NT2/D1 (cell line): ENCODE data around the gene TOR3A.

Experiments used
- DNase-seq: peaks from one replicate; pipeline ENCODE4 v3.0.0-alpha.2; 2011; ENCODE audit warnings: low read depth, low spot score
- H3K27me3 ChIP-seq: 2 replicates; pipeline ENCODE4 v1.6.0; 2011; ENCODE audit warnings: mild to moderate bottlenecking; ENCODE audit not compliant: insufficient read length, insufficient read depth
- H3K36me3 ChIP-seq: 2 replicates; pipeline ENCODE4 v1.6.1; 2011; ENCODE audit warnings: mild to moderate bottlenecking, low read length, mixed read lengths; ENCODE audit not compliant: insufficient read depth, insufficient read length
- H3K4me1 ChIP-seq: 2 replicates; pipeline ENCODE4 v1.5.1; 2011; ENCODE audit not compliant: insufficient read depth, insufficient read length
- H3K4me3 ChIP-seq: 2 replicates; pipeline ENCODE4 v1.5.1; 2011; ENCODE audit warnings: low read depth; ENCODE audit not compliant: insufficient read length
- H3K9ac ChIP-seq: 2 replicates; pipeline ENCODE4 v1.6.0; 2011; ENCODE audit warnings: low read depth; ENCODE audit not compliant: insufficient read length
- H3K9me3 ChIP-seq: 2 replicates; pipeline ENCODE4 v1.5.1; 2011; ENCODE audit warnings: mild to moderate bottlenecking, low read length; ENCODE audit not compliant: insufficient read depth
- SUZ12 ChIP-seq: IDR thresholded peaks from 2 replicates; pipeline ENCODE4 v1.6.1; 2011; ENCODE audit not compliant: insufficient read length, insufficient read depth; ENCODE audit errors: extremely low read depth
- YY1 ChIP-seq: IDR thresholded peaks from 2 replicates; pipeline ENCODE4 v1.6.1; 2011; ENCODE audit not compliant: insufficient read length, insufficient read depth
- ZNF274 ChIP-seq: IDR thresholded peaks from 2 replicates; pipeline ENCODE4 v1.6.1; 2011; ENCODE audit warnings: mild to moderate bottlenecking, low read depth, low read length

Gene TOR3A

DNA sequence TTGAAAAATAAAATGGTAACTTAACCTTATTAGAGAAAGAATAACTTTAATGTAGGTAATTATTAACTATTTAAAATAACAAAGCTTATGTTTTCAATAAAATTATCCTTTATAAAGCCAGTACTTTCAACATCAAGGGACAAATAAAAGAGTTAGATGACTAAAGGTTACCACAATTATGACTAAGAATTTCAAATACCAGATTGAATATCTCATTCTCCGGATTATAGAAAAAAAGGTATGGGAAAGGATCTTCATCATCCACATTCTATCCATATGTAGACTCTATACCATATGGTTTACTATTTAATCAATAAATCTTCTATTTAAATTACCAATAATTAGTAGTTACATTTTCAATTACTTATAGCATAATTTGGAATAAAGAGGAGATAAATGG, 62.8 kb downstream of the TOR3A start:
- TF ChIP-seq ZNF274 (no peak), YY1 (no peak), SUZ12 (no peak)
- DNase-seq = no peak

DNA sequence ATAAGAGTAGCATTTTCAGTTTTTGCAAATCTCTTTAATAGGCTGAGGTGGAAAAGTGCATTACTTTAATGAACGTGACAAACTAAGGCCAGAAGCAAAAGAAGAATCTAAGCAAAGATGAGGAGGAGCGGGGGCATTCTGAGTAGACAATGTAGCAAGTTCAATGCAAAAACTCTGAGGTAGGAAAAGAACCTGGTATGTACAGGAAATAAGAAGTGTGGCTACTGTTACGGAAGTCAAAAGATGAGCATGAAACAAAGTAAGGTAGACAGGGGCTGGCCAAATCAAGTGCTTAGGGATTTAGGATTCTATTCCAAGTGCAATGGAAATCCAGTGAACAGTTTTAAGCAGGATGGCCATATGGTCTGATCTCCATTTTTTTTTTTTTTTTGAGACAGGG, 63.7 kb downstream of the TOR3A start:
- Histone ChIP-seq H3K27me3 (no peaks in the 10 kb centered on the region), H3K36me3 (peaks cover 9% of the 10 kb centered on the region), H3K4me3 (no peak overlapping the region), H3K9ac (no peak overlapping the region), H3K9me3 (0 out of 2 replicates have a peak, but pooled peaks cover under 1% of the 10 kb centered on the region), H3K4me1 (no peaks in the 10 kb centered on the region)
- TF ChIP-seq SUZ12 (no peak), YY1 (no peak), ZNF274 (no peak)
- no peak for DNase-seq

More for the DNA sequence above, 62.8 kb downstream of the TOR3A start:
- no peaks in the 10 kb centered on the region for H3K27me3 ChIP-seq
- H3K9ac ChIP-seq = no peak overlapping the region
- peaks cover 11% of the 10 kb centered on the region for H3K36me3 ChIP-seq
- peaks cover 9% of the 10 kb centered on the region for H3K9me3 ChIP-seq
- no peaks in the 10 kb centered on the region for H3K4me1 ChIP-seq
- H3K4me3 ChIP-seq = no peak overlapping the region
